Hippocampal formation (tissue), 2 donors: ENCODE data around the gene TET3.

Experiments
- DNase-seq, 2 donors: peaks; one replicate each; lab custom pipeline; 2025; lab: John Stamatoyannopoulos, UW

Gene TET3

GRCh38 chr2:74004212-74005182, 19.8 kb downstream of the TET3 start:
- peak in 1 of 2 donors; percentile 20 for DNase-seq

GRCh38 chr2:74005786-74006185, 21.1 kb downstream of the TET3 start:
- no peak for DNase-seq

- peak in 1 of 2 donors; percentile 41 for DNase-seq
Observed at GRCh38 chr2:74006459-74006858, 21.7 kb downstream of the TET3 start.

GRCh38 chr2:74007121-74007520, 22.4 kb downstream of the TET3 start:
- no peak for DNase-seq

- no peak for DNase-seq
Observed at GRCh38 chr2:74007711-74008110, 23.0 kb downstream of the TET3 start.

GRCh38 chr2:74008761-74009395, 24.2 kb downstream of the TET3 start:
- DNase-seq: no peak

GRCh38 chr2:74009577-74009976, 24.9 kb downstream of the TET3 start:
- no peak for DNase-seq

- no peak for DNase-seq
Observed at GRCh38 chr2:74010087-74010541, 25.4 kb downstream of the TET3 start.

GRCh38 chr2:74011246-74011645, 26.5 kb downstream of the TET3 start:
- no peak for DNase-seq

GRCh38 chr2:74014813-74015212, 30.1 kb downstream of the TET3 start:
- no peak for DNase-seq

- DNase-seq: no peak
Observed at GRCh38 chr2:74017223-74017622, 32.5 kb downstream of the TET3 start.

GRCh38 chr2:74019516-74019915, 34.8 kb downstream of the TET3 start:
- no peak for DNase-seq

- peak in 1 of 2 donors; percentile 8 for DNase-seq
Observed at GRCh38 chr2:74020702-74021406, 36.1 kb downstream of the TET3 start.

GRCh38 chr2:74021407-74021755, 36.7 kb downstream of the TET3 start:
- no peak for DNase-seq

GRCh38 chr2:74024216-74024615, 39.5 kb downstream of the TET3 start:
- no peak for DNase-seq

- no peak for DNase-seq
Observed at GRCh38 chr2:74025971-74026612, 41.4 kb downstream of the TET3 start.

GRCh38 chr2:74026687-74027241, 42.1 kb downstream of the TET3 start:
- no peak for DNase-seq

GRCh38 chr2:74027496-74027895, 42.8 kb downstream of the TET3 start:
- DNase-seq: no peak

- DNase-seq: no peak
Observed at GRCh38 chr2:74028290-74028689, 43.6 kb downstream of the TET3 start.

- DNase-seq: no peak
Observed at GRCh38 chr2:74028741-74029140, 44.0 kb downstream of the TET3 start.

- no peak for DNase-seq
Observed at GRCh38 chr2:74029714-74030397, 45.1 kb downstream of the TET3 start.
